CD4-positive, alpha-beta T cell treated with Interleukin-4 for 4 hours (primary cell): ENCODE measurements around the gene TMEM9.

Experiments
- DNase-seq: peaks from one replicate; pipeline ENCODE4 v3.0.0-alpha.2; 2020

Gene TMEM9

GRCh38 chr1:201126463-201126831 is 27.8 kb downstream of the TMEM9 start:
- no peak for DNase-seq

- DNase-seq = no peak
Measured at GRCh38 chr1:201125800-201126199, 28.5 kb downstream of the TMEM9 start.

GRCh38 chr1:201125019-201125418 is 29.3 kb downstream of the TMEM9 start:
- DNase-seq = no peak

GRCh38 chr1:201123866-201124265 is 30.4 kb downstream of the TMEM9 start:
- no peak for DNase-seq

- no peak for DNase-seq
Measured at GRCh38 chr1:201122321-201122957, 31.8 kb downstream of the TMEM9 start.

GRCh38 chr1:201119206-201120197 is 34.8 kb downstream of the TMEM9 start:
- peak; percentile 42 for DNase-seq

- no peak for DNase-seq
Measured at GRCh38 chr1:201116091-201116490, 38.2 kb downstream of the TMEM9 start.

GRCh38 chr1:201115390-201115937 is 38.8 kb downstream of the TMEM9 start:
- DNase-seq = no peak

- DNase-seq = peak; percentile 70
Measured at GRCh38 chr1:201114245-201115131, 39.8 kb downstream of the TMEM9 start.

- DNase-seq = no peak
Measured at GRCh38 chr1:201113451-201114244, 40.6 kb downstream of the TMEM9 start.

- no peak for DNase-seq
Measured at GRCh38 chr1:201112926-201113325, 41.3 kb downstream of the TMEM9 start.

- DNase-seq = no peak
Measured at GRCh38 chr1:201112173-201112731, 42.0 kb downstream of the TMEM9 start, which contains the start of gene CACNA1S. CACNA1S (minus strand) TSS chr1:201112426; CDS start chr1:201112339, 87 bp downstream.

GRCh38 chr1:201111672-201112071 is 42.6 kb downstream of the TMEM9 start:
- no peak for DNase-seq

GRCh38 chr1:201111156-201111555 is 43.1 kb downstream of the TMEM9 start:
- no peak for DNase-seq

- no peak for DNase-seq
Measured at GRCh38 chr1:201110616-201111015, 43.7 kb downstream of the TMEM9 start.

GRCh38 chr1:201110138-201110537 is 44.1 kb downstream of the TMEM9 start:
- DNase-seq = no peak

GRCh38 chr1:201109651-201110050 is 44.6 kb downstream of the TMEM9 start:
- no peak for DNase-seq

- no peak for DNase-seq
Measured at GRCh38 chr1:201108614-201109013, 45.7 kb downstream of the TMEM9 start.

- DNase-seq = no peak
Measured at GRCh38 chr1:201105688-201106087, 48.6 kb downstream of the TMEM9 start.

- DNase-seq = no peak
Measured at GRCh38 chr1:201104141-201104540, 50.1 kb downstream of the TMEM9 start.

- no peak for DNase-seq
Measured at GRCh38 chr1:201103666-201104065, 50.6 kb downstream of the TMEM9 start.
